ENCODE measurements around the gene DOK3.

The DOK3 gene

DNA sequence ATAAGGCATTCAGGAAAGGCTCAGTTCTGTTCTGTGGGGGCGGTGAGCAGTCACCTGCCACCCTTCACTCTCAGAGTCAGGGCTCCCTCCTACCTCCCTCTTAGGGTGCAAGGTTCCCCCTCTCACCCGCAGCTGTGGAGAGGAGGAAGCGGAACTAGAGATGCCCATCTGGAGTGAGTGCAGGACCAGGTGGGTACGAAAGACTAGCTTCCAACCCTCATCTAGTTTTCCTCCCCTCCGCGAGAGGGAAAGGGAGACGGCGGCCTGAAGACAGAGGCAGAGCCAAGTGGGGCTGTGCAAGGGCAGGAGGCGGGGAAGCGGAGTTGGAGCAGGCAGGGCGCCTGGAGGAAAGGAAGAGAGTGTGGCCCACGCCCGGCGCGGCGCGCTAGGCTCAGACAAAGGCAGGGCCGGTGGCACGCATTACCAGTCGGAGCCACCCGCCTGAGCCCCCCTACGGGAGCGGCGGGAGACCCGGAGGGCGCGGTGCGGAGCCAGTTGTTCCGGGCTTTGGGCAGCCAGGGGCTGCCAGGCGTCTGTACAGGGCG is 55.7 kb downstream of the DOK3 start:
- Histone ChIP-seq H3K18ac (ENCODE audit: low read length) (no peak overlapping the region), H3K4me3 (ENCODE audit: low read depth, low read length) (peak overlapping the region; percentile 4), H4K8ac (ENCODE audit: low read depth, low read length) (peak overlapping the region; percentile 3), H3K4me2 (ENCODE audit: low read length) (peak overlapping the region; percentile 95), H4K12ac (ENCODE audit: low read depth, low read length) (no peak overlapping the region), H2AK5ac (ENCODE audit: low read length) (no peak overlapping the region), H3K14ac (ENCODE audit: low read length) (no peak overlapping the region), H3K4me1 (ENCODE audit: control insufficient read depth in 1 of 2, insufficient read depth in 2 of 2, low read length in 2 of 2) (peaks cover 0 to 17% of the 10 kb centered on the region in 2 experiments), H3K27me3 (ENCODE audit: insufficient read depth, low read length) (no peaks in the 10 kb centered on the region), H2BK5ac (ENCODE audit: low read depth, low read length, poor library complexity) (no peak overlapping the region), H2AFZ (ENCODE audit: insufficient read depth, low read length, poor library complexity) (peak overlapping the region; percentile 17), H2BK120ac (ENCODE audit: insufficient read depth, low read length, poor library complexity) (no peak overlapping the region), H3K36me3 (ENCODE audit: control insufficient read depth in 1 of 2, insufficient read depth in 2 of 2, low read length in 2 of 2) (peaks cover 23% of the 10 kb centered on the region in 2 experiments), H3K4ac (ENCODE audit: low read depth, low read length) (no peak overlapping the region), H4K91ac (ENCODE audit: low read depth, low read length) (no peak overlapping the region), H3K9me3 (ENCODE audit: insufficient read depth, low read depth, low read length) (peaks cover 2% of the 10 kb centered on the region), H2BK12ac (ENCODE audit: low read length) (no peak overlapping the region), H3K27ac (ENCODE audit: low read depth, low read length) (no peak overlapping the region), H3K23ac (ENCODE audit: low read length) (no peak overlapping the region), H3K79me1 (ENCODE audit: low read length) (peaks cover 9% of the 10 kb centered on the region), H3K9ac (ENCODE audit: low read length) (no peak overlapping the region), H3K79me2 (ENCODE audit: control insufficient read depth, insufficient read depth, low read length, poor library complexity) (no peaks in the 10 kb centered on the region)
- DNase-seq: no peak
- WGBS (ENCODE audit: extremely low coverage, insufficient coverage, insufficient read length): no CpG with 5 or more reads among the region's 31 CpGs

DNA sequence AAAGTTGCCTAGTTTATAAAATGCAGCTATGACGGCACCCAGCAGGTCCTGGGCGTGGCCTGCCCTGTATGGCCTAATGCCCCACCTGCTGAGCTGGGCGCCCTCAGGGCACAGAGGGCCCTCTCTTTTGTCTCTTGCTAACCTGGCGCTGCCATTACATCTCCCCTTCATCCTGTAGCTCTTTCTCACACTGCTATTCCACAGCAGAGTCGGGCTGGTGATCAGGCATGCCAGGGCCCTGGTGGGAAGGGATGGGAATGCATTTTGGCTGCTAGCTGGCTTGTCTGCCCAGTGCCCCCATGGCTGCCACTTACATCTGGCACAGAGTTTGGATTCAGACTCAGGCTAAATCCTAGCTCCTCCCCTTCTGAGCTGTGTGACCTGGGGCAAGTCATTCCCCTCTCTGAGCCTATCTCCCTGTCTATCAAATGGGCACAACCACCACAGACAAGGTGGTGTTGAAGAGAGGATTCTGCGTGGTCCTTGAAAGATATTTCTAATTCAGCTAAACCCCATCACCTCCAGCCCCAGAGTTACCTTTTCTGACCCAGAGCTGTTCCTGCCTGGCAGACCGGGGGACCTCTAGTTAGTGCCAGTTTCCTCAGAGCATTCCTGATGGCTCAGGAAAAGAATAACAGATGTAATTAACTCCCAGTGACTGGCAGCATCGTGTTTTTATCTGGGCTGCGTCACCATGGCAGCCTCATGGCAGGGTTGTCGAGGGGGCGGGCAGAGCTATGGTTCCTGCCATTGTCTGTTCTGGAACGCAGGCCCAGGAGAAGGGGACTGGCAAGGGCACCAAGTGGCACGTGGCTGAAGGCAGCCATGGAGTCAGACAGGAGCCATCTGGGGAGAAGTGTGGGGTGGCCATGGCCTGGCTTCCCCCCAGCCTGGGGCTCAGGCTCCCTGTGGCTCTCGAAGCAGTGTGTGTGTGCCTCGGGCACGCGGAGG is 56.7 kb downstream of the DOK3 start:
- Histone ChIP-seq H4K91ac (ENCODE audit: low read depth, low read length) (no peak overlapping the region), H3K4me3 (ENCODE audit: low read depth, low read length) (no peak overlapping the region)

More for the DNA sequence above, 56.7 kb downstream of the DOK3 start:
- Histone ChIP-seq H3K27me3 (ENCODE audit: insufficient read depth, low read length) (no peaks in the 10 kb centered on the region), H3K9ac (ENCODE audit: low read length) (no peak overlapping the region), H3K36me3 (ENCODE audit: control insufficient read depth in 1 of 2, insufficient read depth in 2 of 2, low read length in 2 of 2) (peaks cover 13 to 14% of the 10 kb centered on the region in 2 experiments), H3K14ac (ENCODE audit: low read length) (no peak overlapping the region), H3K4me1 (ENCODE audit: control insufficient read depth in 1 of 2, insufficient read depth in 2 of 2, low read length in 2 of 2) (peaks cover 0 to 18% of the 10 kb centered on the region in 2 experiments), H3K18ac (ENCODE audit: low read length) (no peak overlapping the region), H3K9me3 (ENCODE audit: insufficient read depth, low read depth, low read length) (peaks cover 2% of the 10 kb centered on the region), H3K79me1 (ENCODE audit: low read length) (peaks cover 9% of the 10 kb centered on the region), H3K27ac (ENCODE audit: low read depth, low read length) (no peak overlapping the region), H3K23ac (ENCODE audit: low read length) (no peak overlapping the region), H4K8ac (ENCODE audit: low read depth, low read length) (no peak overlapping the region), H3K4me2 (ENCODE audit: low read length) (no peak overlapping the region), H4K12ac (ENCODE audit: low read depth, low read length) (no peak overlapping the region), H2BK5ac (ENCODE audit: low read depth, low read length, poor library complexity) (no peak overlapping the region), H2AK5ac (ENCODE audit: low read length) (no peak overlapping the region), H2BK12ac (ENCODE audit: low read length) (no peak overlapping the region), H3K79me2 (ENCODE audit: control insufficient read depth, insufficient read depth, low read length, poor library complexity) (no peaks in the 10 kb centered on the region), H2BK120ac (ENCODE audit: insufficient read depth, low read length, poor library complexity) (no peak overlapping the region), H2AFZ (ENCODE audit: insufficient read depth, low read length, poor library complexity) (no peak overlapping the region), H3K4ac (ENCODE audit: low read depth, low read length) (no peak overlapping the region)
- WGBS (ENCODE audit: extremely low coverage, insufficient coverage, insufficient read length): no CpG with 5 or more reads among the region's 17 CpGs
- DNase-seq: no peak

Measured in trophoblast cell (in vitro differentiated cells and primary cell).